Stimulated activated CD4-positive, alpha-beta T cell treated with anti-CD3 and anti-CD28 coated beads, TNF-alpha, amount 100 ng/mL, for 4 hours (primary cell): ENCODE measurements around the gene MMEL1.

ENCODE experiments used
- DNase-seq, 3 experiments: peaks; one replicate each; pipeline ENCODE4 v3.0.0-alpha.2; 2020; ENCODE audit warnings: low read depth in 3 of 3

Gene MMEL1

GRCh38 chr1:2544093-2544874 lies 88.5 kb downstream of the MMEL1 start:
- no peak for DNase-seq

- DNase-seq: no peak
Observed at GRCh38 chr1:2543543-2544092, 89.2 kb downstream of the MMEL1 start.

GRCh38 chr1:2542246-2542915 lies 90.4 kb downstream of the MMEL1 start:
- no peak for DNase-seq

DNA sequence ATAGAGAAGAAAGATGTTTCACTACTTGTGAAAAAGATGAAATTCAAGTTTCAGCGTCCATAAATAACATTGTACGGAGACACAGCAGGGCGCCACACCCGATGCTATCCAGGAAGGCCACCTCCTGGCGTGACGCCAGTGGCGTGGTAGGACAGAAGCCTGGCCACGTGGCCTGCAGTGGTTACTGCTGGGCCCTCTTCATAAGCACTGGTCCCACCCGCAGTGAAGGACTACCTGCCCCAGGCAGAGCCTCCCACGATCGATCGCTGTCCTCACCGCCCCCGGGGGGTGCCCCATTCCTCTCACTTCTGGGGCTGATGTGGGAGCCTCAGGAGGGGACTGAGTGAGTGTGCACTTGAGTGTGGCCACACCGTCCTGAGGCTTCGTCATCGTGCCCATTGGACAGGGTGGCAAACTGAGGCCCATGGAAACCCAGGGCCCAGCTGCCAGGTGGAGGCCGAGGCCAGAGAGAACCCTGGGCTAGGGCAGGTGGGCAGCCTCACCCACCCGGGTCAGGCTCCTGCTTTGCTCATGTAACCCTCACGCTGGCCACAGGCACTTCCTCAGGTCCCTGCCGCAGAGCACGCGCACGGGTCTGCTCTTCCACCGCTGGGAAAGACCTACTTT lies 91.1 kb downstream of the MMEL1 start:
- no peak for DNase-seq

GRCh38 chr1:2540816-2541492 lies 91.9 kb downstream of the MMEL1 start:
- DNase-seq: no peak
